ENCODE measurements around the gene AP2B1. TPM values are rescaled to one million over a fixed set of nuclear protein-coding genes. Genes with fewer than 3 reads are reported as not detected.
"Not testable (repeated sequence)": the region's sequence is repeated elsewhere in the genome, so short reads cannot be mapped to it uniquely, and the experiment has no call there.

Gene AP2B1
- total RNA-seq, 4 donors from 2014 or later: 35.6 to 217 (median 39.7) TPM

GRCh38 chr17:35609831-35610230 is 22.7 kb downstream of the AP2B1 start:
- no peak for DNase-seq (ENCODE audit: low spot score in 2 of 2)
- 82 to 93% methylated on average over 4 of the region's 4 CpGs for WGBS, 2 donors
- no peak for TF ChIP-seq POLR2A (IDR thresholded peaks at IDR 0.05)
- TF ChIP-seq, protein P1, sequence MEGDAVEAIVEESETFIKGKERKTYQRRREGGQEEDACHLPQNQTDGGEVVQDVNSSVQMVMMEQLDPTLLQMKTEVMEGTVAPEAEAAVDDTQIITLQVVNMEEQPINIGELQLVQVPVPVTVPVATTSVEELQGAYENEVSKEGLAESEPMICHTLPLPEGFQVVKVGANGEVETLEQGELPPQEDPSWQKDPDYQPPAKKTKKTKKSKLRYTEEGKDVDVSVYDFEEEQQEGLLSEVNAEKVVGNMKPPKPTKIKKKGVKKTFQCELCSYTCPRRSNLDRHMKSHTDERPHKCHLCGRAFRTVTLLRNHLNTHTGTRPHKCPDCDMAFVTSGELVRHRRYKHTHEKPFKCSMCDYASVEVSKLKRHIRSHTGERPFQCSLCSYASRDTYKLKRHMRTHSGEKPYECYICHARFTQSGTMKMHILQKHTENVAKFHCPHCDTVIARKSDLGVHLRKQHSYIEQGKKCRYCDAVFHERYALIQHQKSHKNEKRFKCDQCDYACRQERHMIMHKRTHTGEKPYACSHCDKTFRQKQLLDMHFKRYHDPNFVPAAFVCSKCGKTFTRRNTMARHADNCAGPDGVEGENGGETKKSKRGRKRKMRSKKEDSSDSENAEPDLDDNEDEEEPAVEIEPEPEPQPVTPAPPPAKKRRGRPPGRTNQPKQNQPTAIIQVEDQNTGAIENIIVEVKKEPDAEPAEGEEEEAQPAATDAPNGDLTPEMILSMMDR (IDR thresholded peaks at IDR 0.05): no peak
- intact Hi-C loops (cut with DNase I; ENCODE audit: low total_unique reads): loop anchor here (5.0 kb wide), 1 partner anchor 137 kb away; no protein-coding TSS in a partner anchor
- no peak overlapping the region for H3K4me3 ChIP-seq (ENCODE audit: low read depth, poor library complexity, severe bottlenecking)

DNA sequence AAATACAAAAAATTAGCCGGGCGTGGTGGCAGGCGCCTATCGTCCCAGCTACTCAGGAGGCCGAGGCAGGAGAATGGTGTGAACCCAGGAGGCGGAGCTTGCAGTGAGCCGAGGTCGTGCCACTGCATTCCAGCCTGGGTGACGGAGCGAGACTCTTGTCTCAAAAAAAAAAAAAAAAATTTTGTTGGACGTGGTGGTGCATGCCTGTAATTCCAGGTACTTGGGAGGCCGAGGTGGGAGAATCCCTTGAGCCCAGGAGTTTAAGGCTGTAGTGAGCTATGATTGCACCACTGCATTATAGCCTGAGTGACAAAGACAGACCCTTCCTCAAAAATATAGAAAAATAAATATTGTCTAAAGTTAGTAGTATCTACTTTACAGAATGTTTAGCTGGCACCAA is 23.6 kb downstream of the AP2B1 start:
- 89% methylated on average over 12 of the region's 12 CpGs for WGBS, 2 donors
- intact Hi-C loops (cut with DNase I; ENCODE audit: low total_unique reads): loop anchor here (5.0 kb wide), 1 partner anchor 137 kb away; no protein-coding TSS in a partner anchor
- DNase-seq (ENCODE audit: low spot score in 2 of 2); H3K4me3 ChIP-seq (ENCODE audit: low read depth, poor library complexity, severe bottlenecking): not testable (repeated sequence)

DNA sequence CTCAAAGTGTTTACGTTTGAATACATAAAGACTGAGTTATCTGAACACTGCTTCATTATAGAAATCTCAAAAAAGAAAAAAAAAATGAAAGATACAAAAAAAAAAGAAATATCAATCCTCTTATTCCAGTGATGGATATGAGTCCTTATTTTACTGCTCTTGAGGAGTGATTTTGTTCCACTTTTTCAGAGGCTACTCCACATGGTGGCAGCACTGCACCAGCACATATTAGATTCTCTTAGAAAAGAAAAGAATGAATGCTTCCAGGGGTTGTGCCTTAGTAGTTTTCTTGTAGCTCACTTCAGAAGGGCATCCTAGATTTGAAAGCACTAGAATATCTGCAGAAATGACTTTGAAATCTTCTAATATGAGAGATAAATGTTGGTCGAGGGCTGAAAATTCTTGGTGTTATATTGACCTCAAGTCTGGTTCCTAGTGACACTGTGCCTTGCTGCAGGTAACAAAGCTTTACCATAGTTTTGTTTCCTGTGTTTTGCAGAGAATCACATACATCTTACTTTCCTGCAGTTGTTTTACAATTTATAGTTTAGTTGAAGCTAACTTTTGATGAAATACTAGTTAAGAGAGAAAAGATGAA is 25.9 kb downstream of the AP2B1 start:
- WGBS, 2 donors: 82 to 85% methylated on average over 2 of the region's 2 CpGs
- intact Hi-C loops (cut with DNase I; ENCODE audit: low total_unique reads): loop anchor here (5.0 kb wide), 1 partner anchor 134 kb away; no protein-coding TSS in a partner anchor
- peak in 1 of 2 donors; percentile 19 for DNase-seq (ENCODE audit: low spot score in 2 of 2)
- no peak for TF ChIP-seq POLR2A (IDR thresholded peaks at IDR 0.05)
- TF ChIP-seq, protein P1 (IDR thresholded peaks at IDR 0.05): no peak
- H3K4me3 ChIP-seq (ENCODE audit: low read depth, poor library complexity, severe bottlenecking): no peak overlapping the region

DNA sequence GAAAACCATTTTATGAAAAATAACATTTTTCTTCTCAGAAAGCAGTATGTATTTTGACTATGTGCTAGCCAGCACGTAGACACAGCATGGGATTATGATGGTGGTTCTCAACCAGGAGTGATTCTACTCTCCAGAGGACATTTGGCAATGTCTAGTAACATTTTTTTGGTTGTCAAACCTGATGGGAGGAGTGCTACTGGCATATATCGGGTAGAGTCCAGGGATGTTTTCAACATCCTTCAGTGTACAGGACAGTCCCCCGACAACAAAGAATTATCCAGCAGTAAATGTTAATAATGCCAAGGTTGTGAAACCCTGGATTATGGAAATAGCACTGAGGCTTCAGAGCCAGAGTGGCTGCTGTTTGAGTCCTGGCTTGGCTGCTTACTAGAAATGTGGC is 27.7 kb downstream of the AP2B1 start:
- DNase-seq (ENCODE audit: low spot score in 2 of 2): no peak
- H3K4me3 ChIP-seq (ENCODE audit: low read depth, poor library complexity, severe bottlenecking): no peak overlapping the region
- WGBS, 2 donors: 89 to 93% methylated on average over 3 of the region's 3 CpGs
- intact Hi-C loops (cut with DNase I; ENCODE audit: low total_unique reads): loop anchor here (5.0 kb wide), 1 partner anchor 132 kb away; no protein-coding TSS in a partner anchor
- no peak for TF ChIP-seq POLR2A (IDR thresholded peaks at IDR 0.05)
- TF ChIP-seq, protein P1 (IDR thresholded peaks at IDR 0.05): no peak

DNA sequence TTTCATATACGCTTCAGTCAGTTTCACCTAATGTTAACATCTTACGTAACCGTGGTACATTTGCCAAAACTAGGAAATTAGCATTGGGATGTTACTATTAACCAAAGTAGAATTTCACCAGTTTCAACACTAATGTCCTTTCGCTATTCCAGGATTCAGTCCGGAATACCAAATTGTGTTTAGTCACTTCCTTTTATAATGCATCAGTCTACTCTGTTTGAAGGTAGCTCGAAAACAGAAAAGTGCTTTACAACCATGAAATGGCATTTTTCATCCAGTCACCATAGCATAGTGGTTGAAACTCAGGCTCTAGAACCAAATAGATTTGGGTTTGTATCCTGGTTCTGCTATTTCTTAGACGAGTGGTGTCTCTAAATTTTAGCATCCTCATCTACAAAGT is 29.4 kb downstream of the AP2B1 start:
- intact Hi-C loops (cut with DNase I; ENCODE audit: low total_unique reads): no loop called here

DNA sequence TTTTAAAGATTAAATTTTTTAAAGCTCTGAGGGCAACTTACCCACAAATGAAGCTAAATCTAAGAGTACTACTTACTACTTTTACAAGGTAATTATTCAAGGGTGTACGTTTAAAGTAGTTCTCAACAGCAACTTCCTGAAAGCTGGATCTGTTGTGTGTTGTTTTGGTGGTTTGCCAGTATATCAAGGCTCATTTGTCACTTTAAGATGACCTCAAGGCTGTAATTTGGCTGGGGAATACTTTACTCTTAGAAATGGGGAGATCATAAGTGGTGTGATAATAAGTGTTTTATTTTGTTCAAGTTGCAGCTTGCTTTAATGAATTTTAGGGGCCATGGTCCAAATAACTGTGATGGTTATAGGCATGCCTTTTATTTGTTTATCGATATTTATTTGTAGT is 30.4 kb downstream of the AP2B1 start:
- WGBS, 2 donors: 58 to 72% methylated on average over 2 of the region's 2 CpGs
- H3K4me3 ChIP-seq (ENCODE audit: low read depth, poor library complexity, severe bottlenecking): no peak overlapping the region
- intact Hi-C loops (cut with DNase I; ENCODE audit: low total_unique reads): no loop called here
- TF ChIP-seq POLR2A (IDR thresholded peaks at IDR 0.05): no peak
- TF ChIP-seq, protein P1 (IDR thresholded peaks at IDR 0.05): no peak
- DNase-seq (ENCODE audit: low spot score in 2 of 2): no peak

More for the DNA sequence above, 29.4 kb downstream of the AP2B1 start:
- TF ChIP-seq, protein P1 (IDR thresholded peaks at IDR 0.05): no peak
- TF ChIP-seq POLR2A (IDR thresholded peaks at IDR 0.05): no peak
- 89 to 93% methylated on average over 7 of the region's 7 CpGs for WGBS, 2 donors
- no peak overlapping the region for H3K4me3 ChIP-seq (ENCODE audit: low read depth, poor library complexity, severe bottlenecking)
- no peak for DNase-seq (ENCODE audit: low spot score in 2 of 2)

Data from lower leg skin (tissue), 4 donors.